DND-41 (cell line): ENCODE data around the gene ABCC10.

Experiments used
- ATAC-seq: fragments of 200-7000 bp; cut with Tn5 transposase; 3 replicates; pipeline ENCODE4 v1.9.1; 2021; ENCODE audit warnings: low read depth; ENCODE audit not compliant: insufficient read depth
- DNase-seq: peaks from one replicate; pipeline ENCODE4 v3.0.0-alpha.2; 2020
- H2AFZ ChIP-seq: 2 replicates; pipeline ENCODE4 v1.6.0; 2012; ENCODE audit warnings: low read depth, low read length
- H3K27ac ChIP-seq: 2 replicates; pipeline ENCODE4 v1.5.1; 2012; ENCODE audit warnings: low read length, inconsistent platforms
- H3K27me3 ChIP-seq: fragments of 200-600 bp; sonication (generic); 2 replicates; pipeline ENCODE4 v1.6.0; 2012; ENCODE audit warnings: low read length, mild to moderate bottlenecking, inconsistent platforms; ENCODE audit not compliant: insufficient read depth, poor library complexity
- H3K36me3 ChIP-seq: 2 replicates; pipeline ENCODE4 v1.5.1; 2012; ENCODE audit warnings: low read length, inconsistent platforms; ENCODE audit not compliant: insufficient read depth
- H3K4me1 ChIP-seq: 2 replicates; pipeline ENCODE4 v1.5.1; 2012; ENCODE audit warnings: mild to moderate bottlenecking, low read length; ENCODE audit not compliant: insufficient read depth
- H3K4me2 ChIP-seq: 2 replicates; pipeline ENCODE4 v1.6.0; 2012; ENCODE audit warnings: mild to moderate bottlenecking, moderate library complexity, low read length, inconsistent platforms; ENCODE audit not compliant: insufficient read depth
- H3K4me3 ChIP-seq, 2 experiments: fragments of 200-600 bp in 1 of 2; shearing (Covaris generic) in 1 of 2; 2 replicates each; pipeline ENCODE4 v1.5.1; 2012 to 2016; ENCODE audit warnings: inconsistent platforms in 2 of 2, low read length in 2 of 2, mild to moderate bottlenecking in 2 of 2, low read depth in 1 of 2, moderate library complexity in 1 of 2
- H3K79me2 ChIP-seq: 2 replicates; pipeline ENCODE4 v1.6.0; 2012; ENCODE audit warnings: low read length, inconsistent platforms; ENCODE audit not compliant: insufficient read depth
- H3K9ac ChIP-seq: 2 replicates; pipeline ENCODE4 v1.6.0; 2012; ENCODE audit warnings: low read depth, mild to moderate bottlenecking, inconsistent platforms, low read length, moderate library complexity
- H3K9me3 ChIP-seq: 2 replicates; pipeline ENCODE4 v1.5.1; 2012; ENCODE audit warnings: low read length, moderate library complexity, mild to moderate bottlenecking, inconsistent platforms; ENCODE audit not compliant: insufficient read depth, severe bottlenecking
- H4K20me1 ChIP-seq: 2 replicates; pipeline ENCODE4 v1.6.0; 2012; ENCODE audit warnings: low read length; ENCODE audit not compliant: insufficient read depth
- EZH2 ChIP-seq: IDR thresholded peaks from 3 replicates; pipeline ENCODE4 v1.6.1; 2012; ENCODE audit warnings: borderline replicate concordance, low read depth, mild to moderate bottlenecking, moderate library complexity, low read length, inconsistent platforms; ENCODE audit not compliant: severe bottlenecking
- TF ChIP-seq, protein P1 (sequence below): IDR thresholded peaks from 2 replicates; pipeline ENCODE4 v1.5.1; 2012; ENCODE audit warnings: borderline replicate concordance, low read length, moderate library complexity, mild to moderate bottlenecking; ENCODE audit not compliant: poor library complexity, severe bottlenecking; ENCODE audit errors: extremely low read depth

Gene ABCC10

DNA sequence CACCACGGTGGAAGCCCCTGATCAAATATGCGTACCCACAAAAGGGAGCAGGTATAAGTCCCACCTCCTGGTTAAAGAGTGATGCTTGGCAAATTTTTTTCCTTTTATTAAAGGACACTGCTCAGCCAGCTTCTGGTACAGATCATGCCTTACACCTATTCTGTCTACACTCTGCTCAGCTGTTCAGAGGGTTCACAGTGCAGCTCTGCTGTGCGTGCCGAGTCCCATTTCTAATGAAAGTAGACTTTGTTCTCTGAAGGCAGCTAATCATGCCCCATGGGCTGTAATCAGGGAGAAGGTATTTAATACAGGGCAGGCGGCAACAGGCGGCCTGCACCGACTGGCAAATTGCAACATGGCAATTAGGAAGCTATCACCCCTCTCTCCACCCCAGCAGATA is 66.5 kb downstream of the ABCC10 start:
- no peaks in the 10 kb centered on the region for H3K4me1 ChIP-seq
- H3K36me3 ChIP-seq = peaks cover 27% of the 10 kb centered on the region
- no peaks in the 10 kb centered on the region for H3K9me3 ChIP-seq
- no peak overlapping the region for H3K4me2 ChIP-seq
- ATAC-seq (no peak), DNase-seq (no peak)
- H3K4me3 ChIP-seq = no peak overlapping the region
- no peak overlapping the region for H2AFZ ChIP-seq
- no peaks in the 10 kb centered on the region for H3K27me3 ChIP-seq
- TF ChIP-seq EZH2 = no peak
- TF ChIP-seq, protein P1, sequence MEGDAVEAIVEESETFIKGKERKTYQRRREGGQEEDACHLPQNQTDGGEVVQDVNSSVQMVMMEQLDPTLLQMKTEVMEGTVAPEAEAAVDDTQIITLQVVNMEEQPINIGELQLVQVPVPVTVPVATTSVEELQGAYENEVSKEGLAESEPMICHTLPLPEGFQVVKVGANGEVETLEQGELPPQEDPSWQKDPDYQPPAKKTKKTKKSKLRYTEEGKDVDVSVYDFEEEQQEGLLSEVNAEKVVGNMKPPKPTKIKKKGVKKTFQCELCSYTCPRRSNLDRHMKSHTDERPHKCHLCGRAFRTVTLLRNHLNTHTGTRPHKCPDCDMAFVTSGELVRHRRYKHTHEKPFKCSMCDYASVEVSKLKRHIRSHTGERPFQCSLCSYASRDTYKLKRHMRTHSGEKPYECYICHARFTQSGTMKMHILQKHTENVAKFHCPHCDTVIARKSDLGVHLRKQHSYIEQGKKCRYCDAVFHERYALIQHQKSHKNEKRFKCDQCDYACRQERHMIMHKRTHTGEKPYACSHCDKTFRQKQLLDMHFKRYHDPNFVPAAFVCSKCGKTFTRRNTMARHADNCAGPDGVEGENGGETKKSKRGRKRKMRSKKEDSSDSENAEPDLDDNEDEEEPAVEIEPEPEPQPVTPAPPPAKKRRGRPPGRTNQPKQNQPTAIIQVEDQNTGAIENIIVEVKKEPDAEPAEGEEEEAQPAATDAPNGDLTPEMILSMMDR = no peak
- H3K9ac ChIP-seq = no peak overlapping the region
- H3K79me2 ChIP-seq = peaks cover 15% of the 10 kb centered on the region
- no peak overlapping the region for H3K27ac ChIP-seq
- peaks cover 29% of the 10 kb centered on the region for H4K20me1 ChIP-seq

DNA sequence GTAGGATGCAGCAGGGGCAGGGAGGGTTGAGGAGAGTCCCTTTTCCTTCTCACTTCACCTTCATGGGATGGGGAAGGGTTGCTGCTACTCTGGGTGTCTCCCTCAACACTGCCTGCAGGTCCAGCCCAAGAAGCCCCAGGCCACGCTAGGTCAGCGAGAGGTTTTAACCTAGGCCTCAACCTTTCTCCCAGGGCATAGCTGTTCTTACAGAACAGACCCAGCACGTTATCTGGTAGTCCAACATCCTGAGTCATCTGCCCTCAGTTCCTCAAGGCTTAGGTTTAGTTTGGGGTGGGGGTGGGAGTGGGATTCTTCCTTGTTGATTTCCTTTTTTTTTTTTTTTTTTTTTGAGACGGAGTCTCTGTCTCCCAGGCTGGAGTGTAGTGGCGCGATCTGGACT is 67.0 kb downstream of the ABCC10 start:
- no peak overlapping the region for H2AFZ ChIP-seq
- H3K4me1 ChIP-seq = no peaks in the 10 kb centered on the region
- no peak overlapping the region for H3K27ac ChIP-seq
- peaks cover 31% of the 10 kb centered on the region for H3K36me3 ChIP-seq
- peaks cover 29% of the 10 kb centered on the region for H4K20me1 ChIP-seq
- H3K27me3 ChIP-seq = no peaks in the 10 kb centered on the region
- ATAC-seq (no peak), DNase-seq (no peak)
- no peak overlapping the region for H3K4me3 ChIP-seq
- TF ChIP-seq, protein P1 = no peak
- TF ChIP-seq EZH2 = no peak
- H3K9ac ChIP-seq = no peak overlapping the region
- no peaks in the 10 kb centered on the region for H3K9me3 ChIP-seq
- H3K79me2 ChIP-seq = peaks cover 13% of the 10 kb centered on the region
- H3K4me2 ChIP-seq = no peak overlapping the region

DNA sequence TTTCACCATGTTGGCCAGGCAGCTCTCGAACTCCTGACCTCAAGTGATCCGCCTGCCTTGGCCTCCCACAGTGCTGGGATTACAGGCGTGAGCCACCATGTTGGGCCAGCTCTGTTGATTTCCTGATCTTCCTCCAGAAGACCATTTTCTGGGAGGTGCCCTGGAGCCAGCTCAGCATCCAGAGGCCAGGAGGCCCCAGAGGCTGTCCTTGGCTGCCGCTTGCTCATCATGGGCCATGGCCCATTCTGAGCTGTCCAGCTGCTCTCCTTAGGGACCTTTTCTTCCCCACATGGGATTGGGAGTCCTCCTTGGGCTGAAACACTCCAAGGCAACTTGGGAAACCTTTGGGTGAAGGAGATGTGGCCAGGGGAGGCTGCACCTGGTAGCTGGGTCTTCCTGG is 67.4 kb downstream of the ABCC10 start:
- no peak for DNase-seq

More for the DNA sequence above, 67.4 kb downstream of the ABCC10 start:
- Histone ChIP-seq H3K4me3 (no peak overlapping the region), H3K36me3 (peaks cover 31% of the 10 kb centered on the region), H3K27ac (no peak overlapping the region), H3K9me3 (no peaks in the 10 kb centered on the region), H3K9ac (no peak overlapping the region), H2AFZ (no peak overlapping the region), H3K27me3 (no peaks in the 10 kb centered on the region), H3K4me1 (no peaks in the 10 kb centered on the region), H3K79me2 (peaks cover 13% of the 10 kb centered on the region), H4K20me1 (peaks cover 29% of the 10 kb centered on the region), H3K4me2 (no peak overlapping the region)
- ATAC-seq = no peak
- no peak for TF ChIP-seq EZH2
- TF ChIP-seq, protein P1 = no peak
